AG08395 (cell line): ENCODE measurements around the gene TRMT2A.

Source experiments
- DNase-seq: peaks from one replicate; pipeline ENCODE4 v3.0.0; 2012; ENCODE audit warnings: mixed read lengths, low spot score

The TRMT2A gene

GRCh38 chr22:20149257-20150250 lies 32.5 kb upstream of the TRMT2A start:
- no peak for DNase-seq

- DNase-seq: no peak
Measured at GRCh38 chr22:20148414-20148813, 31.4 kb upstream of the TRMT2A start.

GRCh38 chr22:20147237-20147988 lies 30.4 kb upstream of the TRMT2A start:
- DNase-seq: no peak

- no peak for DNase-seq
Measured at GRCh38 chr22:20146777-20147176, 29.8 kb upstream of the TRMT2A start.

- DNase-seq: no peak
Measured at GRCh38 chr22:20145832-20146223, 28.8 kb upstream of the TRMT2A start.

GRCh38 chr22:20145206-20145831 lies 28.3 kb upstream of the TRMT2A start:
- no peak for DNase-seq

- no peak for DNase-seq
Measured at GRCh38 chr22:20143883-20144665, 27.0 kb upstream of the TRMT2A start.

GRCh38 chr22:20142711-20143621 lies 25.9 kb upstream of the TRMT2A start:
- DNase-seq: no peak

GRCh38 chr22:20141186-20142077 lies 24.4 kb upstream of the TRMT2A start:
- DNase-seq: peak; percentile 53

GRCh38 chr22:20140521-20140964 lies 23.5 kb upstream of the TRMT2A start:
- DNase-seq: no peak

GRCh38 chr22:20140107-20140445 lies 23.1 kb upstream of the TRMT2A start:
- no peak for DNase-seq

GRCh38 chr22:20139391-20140106 lies 22.5 kb upstream of the TRMT2A start:
- DNase-seq: no peak

- DNase-seq: no peak
Measured at GRCh38 chr22:20138868-20139267, 21.8 kb upstream of the TRMT2A start.

GRCh38 chr22:20138417-20138738 lies 21.4 kb upstream of the TRMT2A start:
- no peak for DNase-seq

GRCh38 chr22:20137671-20138416 lies 20.8 kb upstream of the TRMT2A start:
- no peak for DNase-seq

GRCh38 chr22:20137113-20137512 lies 20.1 kb upstream of the TRMT2A start:
- no peak for DNase-seq

GRCh38 chr22:20136603-20136873 lies 19.5 kb upstream of the TRMT2A start:
- no peak for DNase-seq

- no peak for DNase-seq
Measured at GRCh38 chr22:20135806-20136602, 19.0 kb upstream of the TRMT2A start.
